ENCODE data around the gene LIMK1. TPM values are rescaled to one million over a fixed set of nuclear protein-coding genes. Genes with fewer than 3 reads are reported as not detected.

Gene LIMK1
- total and polyA plus RNA-seq, 2 of the 13 experiments (the other 11 are each of a cell fraction or from before 2014, with no cell fraction given): 8.9 to 18.8 TPM

GRCh38 chr7:74141705-74142104 is 58.1 kb downstream of the LIMK1 start:
- no peaks in the 10 kb centered on the region for H3K9me3 ChIP-seq (ENCODE audit: low read length)
- H3K79me2 ChIP-seq (ENCODE audit: insufficient read depth, low read length): no peaks in the 10 kb centered on the region
- BruUV-seq (replicated peaks): no TSS peak
- intact Hi-C loops (cut with micrococcal nuclease; ENCODE audit: unreplicated experiment): no loop called here
- CTCF ChIA-PET (ENCODE audit: low intra/inter-chr PET ratio, low total read pairs): no interaction called here
- H3K4me2 ChIP-seq (ENCODE audit: low read depth, low read length): peak overlapping the region; percentile 42; the same call in 1 of the 2 replicates
- TF ChIP-seq ZSCAN20 (CRISPR knock-in tag; IDR thresholded peaks at IDR 0.05; ENCODE audit: borderline replicate concordance): no peak
- TF ChIP-seq RXRB (CRISPR knock-in tag; IDR thresholded peaks at IDR 0.05; ENCODE audit: borderline replicate concordance): peak; percentile 51; the same call in 1 of the 2 replicates
- H3K27me3 ChIP-seq (ENCODE audit: control insufficient read depth in 1 of 2, insufficient read depth in 2 of 2, low read length in 2 of 2): no peaks in the 10 kb centered on the region
- no peak for ATAC-seq
- no peaks in the 10 kb centered on the region for H4K20me1 ChIP-seq (ENCODE audit: insufficient read depth, low read length)
- in situ Hi-C loops (cut with HindIII; ENCODE audit: extremely low pct_ligation_motif_present, low pct_unique_long_range_greater_than_20kb): no loop called here
- no peaks in the 10 kb centered on the region for H3K36me3 ChIP-seq (replicated peaks in 1 of 2; ENCODE audit: control insufficient read depth in 1 of 2, insufficient read depth in 2 of 2, low read length in 2 of 2)
- no peak for FAIRE-seq
- POLR2A ChIA-PET: interaction anchor here (0.7 to 1.0 kb wide), 2 partner anchors 23 to 31 kb away, joined by 3 to 4 read pairs; no protein-coding TSS in a partner anchor
- H3K9ac ChIP-seq (ENCODE audit: insufficient read depth, low read depth, low read length): no peak overlapping the region
- peaks cover 29% of the 10 kb centered on the region for H3K4me1 ChIP-seq (ENCODE audit: insufficient read depth, low read length)
- no peak overlapping the region for H3K4me3 ChIP-seq (replicated peaks in 1 of 3; ENCODE audit: insufficient read depth in 1 of 3, low read depth in 2 of 3, low read length in 3 of 3)
- 5% methylated on average over 1 of the region's 1 CpG for WGBS (ENCODE audit: low lambda C conversion rate)
- peak overlapping the region; percentile 42 for H2AFZ ChIP-seq (ENCODE audit: low read length)
- H3K27ac ChIP-seq (ENCODE audit: extremely low read length, insufficient read depth, low read length): no peak overlapping the region
- no peak for DNase-seq (ENCODE audit: low spot score)

GRCh38 chr7:74143383-74143782 is 59.8 kb downstream of the LIMK1 start:
- in situ Hi-C loops (cut with HindIII; ENCODE audit: extremely low pct_ligation_motif_present, low pct_unique_long_range_greater_than_20kb) (no loop called here), intact Hi-C loops (cut with micrococcal nuclease; ENCODE audit: unreplicated experiment) (no loop called here)
- Histone ChIP-seq H3K4me2 (ENCODE audit: low read depth, low read length) (peak overlapping the region; percentile 33; the same call in 1 of the 2 replicates), H3K9me3 (ENCODE audit: low read length) (no peaks in the 10 kb centered on the region), H3K79me2 (ENCODE audit: insufficient read depth, low read length) (no peaks in the 10 kb centered on the region), H4K20me1 (ENCODE audit: insufficient read depth, low read length) (no peaks in the 10 kb centered on the region), H3K4me3 (replicated peaks in 1 of 3; ENCODE audit: insufficient read depth in 1 of 3, low read depth in 2 of 3, low read length in 3 of 3) (no peak overlapping the region; a peak in 1 of 6 replicates), H3K9ac (ENCODE audit: insufficient read depth, low read depth, low read length) (no peak overlapping the region), H3K4me1 (ENCODE audit: insufficient read depth, low read length) (peaks cover 34% of the 10 kb centered on the region), H3K27ac (ENCODE audit: extremely low read length, insufficient read depth, low read length) (no peak overlapping the region), H3K27me3 (ENCODE audit: control insufficient read depth in 1 of 2, insufficient read depth in 2 of 2, low read length in 2 of 2) (no peaks in the 10 kb centered on the region), H3K36me3 (replicated peaks in 1 of 2; ENCODE audit: control insufficient read depth in 1 of 2, insufficient read depth in 2 of 2, low read length in 2 of 2) (no peaks in the 10 kb centered on the region), H2AFZ (ENCODE audit: low read length) (no peak overlapping the region)
- 25% methylated on average over 6 of the region's 6 CpGs for WGBS (ENCODE audit: low lambda C conversion rate)
- no TSS peak for BruUV-seq (replicated peaks)
- CTCF ChIA-PET (ENCODE audit: low intra/inter-chr PET ratio, low total read pairs): no interaction called here
- no peak for ATAC-seq
- no peak for FAIRE-seq
- POLR2A ChIA-PET: no interaction called here
- no peak for DNase-seq (ENCODE audit: low spot score)
- TF ChIP-seq HNF1A (IDR thresholded peaks at IDR 0.05; ENCODE audit: low read depth): no peak
- TF ChIP-seq HNF1A (CRISPR knock-in tag; IDR thresholded peaks at IDR 0.05; ENCODE audit: borderline replicate concordance): no peak
- no peak for TF ChIP-seq ZBTB3 (CRISPR knock-in tag; IDR thresholded peaks at IDR 0.05; ENCODE audit: borderline replicate concordance, low read depth)
- no peak for TF ChIP-seq CHCHD3 (CRISPR knock-in tag; IDR thresholded peaks at IDR 0.05)
- no peak for TF ChIP-seq ZNF331 (CRISPR knock-in tag; IDR thresholded peaks at IDR 0.05)
- TF ChIP-seq ATF7-NPFF (CRISPR knock-in tag; IDR thresholded peaks at IDR 0.05; ENCODE audit: low read depth): no peak
- TF ChIP-seq ZKSCAN5 (CRISPR knock-in tag; IDR thresholded peaks at IDR 0.05): no peak
- no peak for TF ChIP-seq BHLHE40 (IDR thresholded peaks at IDR 0.05; ENCODE audit: low read length)
- TF ChIP-seq MIER3 (CRISPR knock-in tag; IDR thresholded peaks at IDR 0.05; ENCODE audit: borderline replicate concordance): no peak
- no peak for TF ChIP-seq ZBTB21 (CRISPR knock-in tag; IDR thresholded peaks at IDR 0.05)
- TF ChIP-seq ELK4 (CRISPR knock-in tag; IDR thresholded peaks at IDR 0.05; ENCODE audit: borderline replicate concordance): no peak
- TF ChIP-seq MAFK (conservative IDR thresholded peaks at IDR 0.05 in 1 of 2, IDR thresholded peaks at IDR 0.05 in 1 of 2; ENCODE audit: low read length in 2 of 2): no peak
- TF ChIP-seq YEATS4 (CRISPR knock-in tag; IDR thresholded peaks at IDR 0.05; ENCODE audit: borderline replicate concordance): no peak

All from HepG2 (cell line).